NT2/D1 (cell line): ENCODE measurements around the gene TTYH3.
A peak's percentile ranks its signal among the peaks of the same experiment; 100 is the strongest.
"Not testable (repeated sequence)": the region's sequence is repeated elsewhere in the genome, so short reads cannot be mapped to it uniquely, and the experiment has no call there.

ENCODE experiments used
- DNase-seq: peaks from one replicate; pipeline ENCODE4 v3.0.0-alpha.2; 2011; ENCODE audit warnings: low read depth, low spot score
- H3K27me3 ChIP-seq: 2 replicates; pipeline ENCODE4 v1.6.0; 2011; ENCODE audit warnings: mild to moderate bottlenecking; ENCODE audit not compliant: insufficient read length, insufficient read depth
- H3K36me3 ChIP-seq: 2 replicates; pipeline ENCODE4 v1.6.1; 2011; ENCODE audit warnings: mild to moderate bottlenecking, low read length, mixed read lengths; ENCODE audit not compliant: insufficient read depth, insufficient read length
- H3K4me1 ChIP-seq: 2 replicates; pipeline ENCODE4 v1.5.1; 2011; ENCODE audit not compliant: insufficient read depth, insufficient read length
- H3K4me3 ChIP-seq: 2 replicates; pipeline ENCODE4 v1.5.1; 2011; ENCODE audit warnings: low read depth; ENCODE audit not compliant: insufficient read length
- H3K9ac ChIP-seq: 2 replicates; pipeline ENCODE4 v1.6.0; 2011; ENCODE audit warnings: low read depth; ENCODE audit not compliant: insufficient read length
- H3K9me3 ChIP-seq: 2 replicates; pipeline ENCODE4 v1.5.1; 2011; ENCODE audit warnings: mild to moderate bottlenecking, low read length; ENCODE audit not compliant: insufficient read depth
- SUZ12 ChIP-seq: IDR thresholded peaks from 2 replicates; pipeline ENCODE4 v1.6.1; 2011; ENCODE audit not compliant: insufficient read length, insufficient read depth; ENCODE audit errors: extremely low read depth
- YY1 ChIP-seq: IDR thresholded peaks from 2 replicates; pipeline ENCODE4 v1.6.1; 2011; ENCODE audit not compliant: insufficient read length, insufficient read depth
- ZNF274 ChIP-seq: IDR thresholded peaks from 2 replicates; pipeline ENCODE4 v1.6.1; 2011; ENCODE audit warnings: mild to moderate bottlenecking, low read depth, low read length

TTYH3 gene

GRCh38 chr7:2666155-2666554 is 34.4 kb downstream of the TTYH3 start:
- H3K36me3 ChIP-seq: peaks cover 29% of the 10 kb centered on the region
- peaks cover 14% of the 10 kb centered on the region for H3K4me1 ChIP-seq
- no peak for DNase-seq
- no peak overlapping the region for H3K4me3 ChIP-seq
- H3K27me3 ChIP-seq: peaks cover 5% of the 10 kb centered on the region
- no peak for TF ChIP-seq ZNF274
- TF ChIP-seq YY1: no peak
- TF ChIP-seq SUZ12: no peak
- no peak overlapping the region for H3K9ac ChIP-seq
- no peaks in the 10 kb centered on the region for H3K9me3 ChIP-seq

GRCh38 chr7:2666588-2667250 is 34.9 kb downstream of the TTYH3 start:
- H3K27me3 ChIP-seq: peaks cover 5% of the 10 kb centered on the region
- no peak overlapping the region for H3K4me3 ChIP-seq
- DNase-seq: no peak

GRCh38 chr7:2667843-2668242 is 36.1 kb downstream of the TTYH3 start:
- H3K36me3 ChIP-seq: peaks cover 12% of the 10 kb centered on the region
- DNase-seq: no peak
- no peaks in the 10 kb centered on the region for H3K9me3 ChIP-seq
- peaks cover 15% of the 10 kb centered on the region for H3K4me1 ChIP-seq
- TF ChIP-seq YY1 (no peak), ZNF274 (no peak), SUZ12 (no peak)
- H3K4me3 ChIP-seq: no peak overlapping the region
- peaks cover 5% of the 10 kb centered on the region for H3K27me3 ChIP-seq
- no peak overlapping the region for H3K9ac ChIP-seq

More at GRCh38 chr7:2666588-2667250, 34.9 kb downstream of the TTYH3 start:
- Histone ChIP-seq H3K36me3 (peaks cover 23% of the 10 kb centered on the region), H3K9ac (no peak overlapping the region), H3K9me3 (no peaks in the 10 kb centered on the region), H3K4me1 (peaks cover 15% of the 10 kb centered on the region)
- no peak for TF ChIP-seq SUZ12

- TF ChIP-seq ZNF274 (no peak), SUZ12 (no peak)
- Histone ChIP-seq H3K9me3 (no peaks in the 10 kb centered on the region), H3K9ac (no peak overlapping the region), H3K4me1 (peaks cover 13% of the 10 kb centered on the region), H3K27me3 (peaks cover 5% of the 10 kb centered on the region), H3K4me3 (no peak overlapping the region), H3K36me3 (peaks cover 6% of the 10 kb centered on the region)
- DNase-seq: no peak
Observed at GRCh38 chr7:2668401-2668800, 36.6 kb downstream of the TTYH3 start.

- TF ChIP-seq YY1: no peak
- DNase-seq: no peak
Observed at GRCh38 chr7:2670171-2670570, 38.4 kb downstream of the TTYH3 start.

GRCh38 chr7:2670720-2671391 is 39.1 kb downstream of the TTYH3 start:
- Histone ChIP-seq H3K36me3 (no peaks in the 10 kb centered on the region), H3K9ac (no peak overlapping the region), H3K27me3 (peaks cover 5% of the 10 kb centered on the region), H3K4me1 (peaks cover 6% of the 10 kb centered on the region), H3K4me3 (no peak overlapping the region), H3K9me3 (no peaks in the 10 kb centered on the region)
- DNase-seq: peak; percentile 68
- TF ChIP-seq YY1: no peak
- no peak for TF ChIP-seq SUZ12
- no peak for TF ChIP-seq ZNF274

More at GRCh38 chr7:2670171-2670570, 38.4 kb downstream of the TTYH3 start:
- Histone ChIP-seq H3K27me3 (peaks cover 5% of the 10 kb centered on the region), H3K4me3 (no peak overlapping the region), H3K9me3 (no peaks in the 10 kb centered on the region), H3K36me3 (no peaks in the 10 kb centered on the region), H3K9ac (no peak overlapping the region), H3K4me1 (peaks cover 8% of the 10 kb centered on the region)

- not testable (repeated sequence) for H3K4me3 ChIP-seq, H3K9ac ChIP-seq, DNase-seq, H3K9me3 ChIP-seq, H3K4me1 ChIP-seq, H3K27me3 ChIP-seq, H3K36me3 ChIP-seq
Observed at GRCh38 chr7:2673214-2673613, 41.4 kb downstream of the TTYH3 start.
